SK-MEL-5 (cell line): Measurements from ENCODE around the gene FSIP2. TPM values are rescaled to one million over a fixed set of nuclear protein-coding genes. Genes with fewer than 3 reads are reported as not detected.

ENCODE experiments used
- DNase-seq: peaks from one replicate; pipeline ENCODE4 v3.0.0-alpha.2; 2016; ENCODE audit warnings: low read depth, low spot score
- in situ Hi-C: cut with HindIII; loops from 2 replicates; pipeline ENCODE4 v1.10.0; 2016; ENCODE audit warnings: low sequenced_read_pairs, high pct_unique_total_duplicates, low pct_unique_long_range_greater_than_20kb
- total RNA-seq: library from RNA; depleted of rRNA; stranded (reverse); fragments of >200 nt; shearing (Covaris generic); gene quantifications from 2 replicates; pipeline ENCODE4 v1.2.3, GENCODE V29; 2014

The FSIP2 gene
- total RNA-seq, 1 experiment from 2014 or later = not detected

- in situ Hi-C loops = no loop called here
- DNase-seq = no peak
Measured at GRCh38 chr2:185787227-185788145, 48.9 kb downstream of the FSIP2 start.

- no peak for DNase-seq
- in situ Hi-C loops = no loop called here
Measured at GRCh38 chr2:185790361-185790760, 51.8 kb downstream of the FSIP2 start.

GRCh38 chr2:185793532-185794345 is 55.1 kb downstream of the FSIP2 start:
- in situ Hi-C loops = no loop called here
- DNase-seq = no peak

GRCh38 chr2:185796758-185797157 is 58.2 kb downstream of the FSIP2 start:
- in situ Hi-C loops = no loop called here
- no peak for DNase-seq

GRCh38 chr2:185802926-185803325 is 64.3 kb downstream of the FSIP2 start:
- DNase-seq = no peak
- in situ Hi-C loops = no loop called here

GRCh38 chr2:185806783-185807182 is 68.2 kb downstream of the FSIP2 start:
- in situ Hi-C loops = no loop called here
- DNase-seq = no peak

- DNase-seq = no peak
- in situ Hi-C loops = no loop called here
Measured at GRCh38 chr2:185807351-185807750, 68.7 kb downstream of the FSIP2 start.

- DNase-seq = no peak
Measured at GRCh38 chr2:185811580-185811979, 73.0 kb downstream of the FSIP2 start.

GRCh38 chr2:185813707-185814106 is 75.1 kb downstream of the FSIP2 start:
- no peak for DNase-seq
- in situ Hi-C loops = no loop called here

More at GRCh38 chr2:185811580-185811979, 73.0 kb downstream of the FSIP2 start:
- in situ Hi-C loops = no loop called here

- in situ Hi-C loops = no loop called here
Measured at GRCh38 chr2:185817991-185818390, 79.4 kb downstream of the FSIP2 start.

GRCh38 chr2:185821467-185821866 is 82.9 kb downstream of the FSIP2 start:
- DNase-seq = no peak
- in situ Hi-C loops = no loop called here

More at GRCh38 chr2:185817991-185818390, 79.4 kb downstream of the FSIP2 start:
- no peak for DNase-seq

GRCh38 chr2:185823773-185824172 is 85.2 kb downstream of the FSIP2 start:
- no peak for DNase-seq
- in situ Hi-C loops = no loop called here

- in situ Hi-C loops = no loop called here
- no peak for DNase-seq
Measured at GRCh38 chr2:185825557-185825956, 87.0 kb downstream of the FSIP2 start.

GRCh38 chr2:185828326-185828725 is 89.7 kb downstream of the FSIP2 start:
- peak; percentile 3 for DNase-seq
- in situ Hi-C loops = no loop called here

GRCh38 chr2:185833864-185834263 is 95.3 kb downstream of the FSIP2 start:
- no peak for DNase-seq
- in situ Hi-C loops = no loop called here

- no peak for DNase-seq
- in situ Hi-C loops = no loop called here
Measured at GRCh38 chr2:185835974-185836373, 97.4 kb downstream of the FSIP2 start.

GRCh38 chr2:185854885-185855284 is 116.3 kb downstream of the FSIP2 start:
- no peak for DNase-seq
- in situ Hi-C loops = no loop called here

- DNase-seq = no peak
- in situ Hi-C loops = no loop called here
Measured at GRCh38 chr2:185857691-185858090, 119.1 kb downstream of the FSIP2 start.
